ENCODE results near the gene DTX4. TPM values are rescaled to one million over a fixed set of nuclear protein-coding genes. Genes with fewer than 3 reads are reported as not detected.

DTX4 gene
- total RNA-seq, 2 experiments from 2014 or later: 0.12 to 0.28 TPM

- ATAC-seq (no peak), DNase-seq (no peak)
- Mint-ChIP-seq H3K27me3 (no peaks in the 10 kb centered on the region), H3K36me3 (no peaks in the 10 kb centered on the region), H3K4me1 (peaks cover 5% of the 10 kb centered on the region), H3K27ac (no peak overlapping the region), H3K9me3 (ENCODE audit: low read depth) (no peaks in the 10 kb centered on the region), H3K4me3 (no peak overlapping the region)
- CTCF ChIA-PET: interaction anchor here (0.6 to 5.6 kb wide), 5 partner anchors 11 to 967 kb away, joined by 3 to 35 read pairs (median 6); partner anchors contain the start of gene DTX4
Observed at GRCh38 chr11:59201353-59201752, 29.4 kb downstream of the DTX4 start.

- no peak overlapping the region for H3K27ac Mint-ChIP-seq
- H3K9me3 Mint-ChIP-seq (ENCODE audit: low read depth): no peaks in the 10 kb centered on the region
- no peak overlapping the region for H3K4me3 Mint-ChIP-seq
- CTCF ChIA-PET: interaction anchor here (4.8 to 5.6 kb wide), 2 partner anchors 19 to 34 kb away, joined by 28 to 35 read pairs; partner anchors contain the start of gene DTX4
- H3K27me3 Mint-ChIP-seq: peaks cover 26% of the 10 kb centered on the region
- H3K36me3 Mint-ChIP-seq: no peaks in the 10 kb centered on the region
- no peak for DNase-seq
- H3K4me1 Mint-ChIP-seq: peaks cover 14% of the 10 kb centered on the region
- no peak for ATAC-seq
Observed at GRCh38 chr11:59204746-59205145, 32.8 kb downstream of the DTX4 start.

GRCh38 chr11:59205648-59206047 lies 33.7 kb downstream of the DTX4 start:
- Mint-ChIP-seq H3K36me3 (no peaks in the 10 kb centered on the region), H3K9me3 (ENCODE audit: low read depth) (no peaks in the 10 kb centered on the region), H3K27me3 (peaks cover 31% of the 10 kb centered on the region), H3K27ac (no peak overlapping the region), H3K4me3 (no peak overlapping the region), H3K4me1 (peaks cover 8% of the 10 kb centered on the region)
- CTCF ChIA-PET: interaction anchor here (0.9 to 5.6 kb wide), 3 partner anchors 13 to 34 kb away, joined by 3 to 35 read pairs (median 24); partner anchors contain the start of gene DTX4
- no peak for DNase-seq
- ATAC-seq: no peak

GRCh38 chr11:59206635-59207034 lies 34.7 kb downstream of the DTX4 start:
- no peak overlapping the region for H3K4me3 Mint-ChIP-seq
- H3K4me1 Mint-ChIP-seq: peaks cover 8% of the 10 kb centered on the region
- CTCF ChIA-PET: interaction anchor here (0.8 to 2.9 kb wide), 4 partner anchors 14 to 35 kb away, joined by 3 to 24 read pairs (median 4); partner anchors contain the start of gene DTX4
- H3K27ac Mint-ChIP-seq: no peak overlapping the region
- H3K27me3 Mint-ChIP-seq: peaks cover 31% of the 10 kb centered on the region
- DNase-seq (no peak), ATAC-seq (no peak)
- H3K9me3 Mint-ChIP-seq (ENCODE audit: low read depth): no peaks in the 10 kb centered on the region
- no peaks in the 10 kb centered on the region for H3K36me3 Mint-ChIP-seq

- H3K4me3 Mint-ChIP-seq: no peak overlapping the region
Observed at GRCh38 chr11:59207988-59208451, 36.1 kb downstream of the DTX4 start.

GRCh38 chr11:59208956-59209355 lies 37.0 kb downstream of the DTX4 start:
- H3K27me3 Mint-ChIP-seq: peaks cover 31% of the 10 kb centered on the region
- CTCF ChIA-PET: interaction anchor here (0.8 to 1.5 kb wide), 2 partner anchors 14 to 37 kb away, joined by 3 to 6 read pairs; partner anchors contain the start of gene DTX4
- H3K36me3 Mint-ChIP-seq: no peaks in the 10 kb centered on the region
- DNase-seq (no peak), ATAC-seq (no peak)
- H3K27ac Mint-ChIP-seq: no peak overlapping the region
- H3K4me1 Mint-ChIP-seq: peaks cover 8% of the 10 kb centered on the region
- H3K4me3 Mint-ChIP-seq: no peak overlapping the region
- H3K9me3 Mint-ChIP-seq (ENCODE audit: low read depth): no peaks in the 10 kb centered on the region

More at GRCh38 chr11:59207988-59208451, 36.1 kb downstream of the DTX4 start:
- ATAC-seq (peak; percentile 57), DNase-seq (peak; percentile 42)
- Mint-ChIP-seq H3K27ac (no peak overlapping the region), H3K36me3 (no peaks in the 10 kb centered on the region), H3K27me3 (peaks cover 31% of the 10 kb centered on the region), H3K4me1 (peaks cover 8% of the 10 kb centered on the region), H3K9me3 (ENCODE audit: low read depth) (no peaks in the 10 kb centered on the region)
- CTCF ChIA-PET: interaction anchor here (1.5 to 2.9 kb wide), 3 partner anchors 22 to 37 kb away, joined by 4 to 24 read pairs (median 6); partner anchors contain the start of gene DTX4

GRCh38 chr11:59212222-59212621 lies 40.3 kb downstream of the DTX4 start:
- DNase-seq (no peak), ATAC-seq (no peak)
- no peak overlapping the region for H3K27ac Mint-ChIP-seq
- H3K27me3 Mint-ChIP-seq: peaks cover 29% of the 10 kb centered on the region
- no peak overlapping the region for H3K4me3 Mint-ChIP-seq
- peaks cover 15% of the 10 kb centered on the region for H3K4me1 Mint-ChIP-seq
- no peaks in the 10 kb centered on the region for H3K9me3 Mint-ChIP-seq (ENCODE audit: low read depth)
- no peaks in the 10 kb centered on the region for H3K36me3 Mint-ChIP-seq
- CTCF ChIA-PET: interaction anchor here (1.0 kb wide), 1 partner anchor 9 kb away, joined by 3 read pairs; no protein-coding TSS in a partner anchor

- H3K9me3 Mint-ChIP-seq (ENCODE audit: low read depth): no peaks in the 10 kb centered on the region
- peaks cover 9% of the 10 kb centered on the region for H3K4me1 Mint-ChIP-seq
- no peaks in the 10 kb centered on the region for H3K36me3 Mint-ChIP-seq
- peaks cover 26% of the 10 kb centered on the region for H3K27me3 Mint-ChIP-seq
- ATAC-seq: no peak
- no peak for DNase-seq
- H3K4me3 Mint-ChIP-seq: no peak within 1 kb of the TSS
- H3K27ac Mint-ChIP-seq: no peak within 1 kb of the TSS
- CTCF ChIA-PET: interaction anchor here (0.9 to 1.0 kb wide), 2 partner anchors 10 to 42 kb away, joined by 3 to 6 read pairs; partner anchors contain the start of gene DTX4
Observed at GRCh38 chr11:59212744-59213631, 41.1 kb downstream of the DTX4 start, which contains the start of gene MPEG1. MPEG1 (minus strand) TSS chr11:59212927; CDS start chr11:59212865, 62 bp downstream.

GRCh38 chr11:59214141-59214893 lies 42.4 kb downstream of the DTX4 start:
- ATAC-seq (no peak), DNase-seq (no peak)
- Mint-ChIP-seq H3K27ac (no peak overlapping the region), H3K27me3 (peaks cover 18% of the 10 kb centered on the region), H3K4me3 (no peak overlapping the region), H3K36me3 (no peaks in the 10 kb centered on the region), H3K9me3 (ENCODE audit: low read depth) (no peaks in the 10 kb centered on the region), H3K4me1 (peaks cover 6% of the 10 kb centered on the region)
- CTCF ChIA-PET: interaction anchor here (1.4 kb wide), 1 partner anchor 43 kb away, joined by 5 read pairs; the partner anchor contains the start of gene DTX4

GRCh38 chr11:59216641-59217564 lies 45.0 kb downstream of the DTX4 start:
- H3K9me3 Mint-ChIP-seq (ENCODE audit: low read depth): no peaks in the 10 kb centered on the region
- DNase-seq: no peak
- H3K27me3 Mint-ChIP-seq: peaks cover 14% of the 10 kb centered on the region
- CTCF ChIA-PET: interaction anchor here (0.7 to 1.1 kb wide), 2 partner anchors 45 to 452 kb away, joined by 3 read pairs; partner anchors contain the start of gene DTX4
- H3K27ac Mint-ChIP-seq: no peak overlapping the region
- no peak overlapping the region for H3K4me3 Mint-ChIP-seq
- peaks cover 6% of the 10 kb centered on the region for H3K4me1 Mint-ChIP-seq
- H3K36me3 Mint-ChIP-seq: no peaks in the 10 kb centered on the region
- ATAC-seq: peak; percentile 20

- H3K9me3 Mint-ChIP-seq (ENCODE audit: low read depth): no peaks in the 10 kb centered on the region
- CTCF ChIA-PET: interaction anchor here (2.7 kb wide), 1 partner anchor 47 kb away, joined by 7 read pairs; the partner anchor contains the start of gene DTX4
- DNase-seq: no peak
- H3K4me3 Mint-ChIP-seq: no peak overlapping the region
- peaks cover 14% of the 10 kb centered on the region for H3K27me3 Mint-ChIP-seq
- peaks cover 6% of the 10 kb centered on the region for H3K4me1 Mint-ChIP-seq
- ATAC-seq: no peak
- no peaks in the 10 kb centered on the region for H3K36me3 Mint-ChIP-seq
- H3K27ac Mint-ChIP-seq: no peak overlapping the region
Observed at GRCh38 chr11:59218319-59218718, 46.4 kb downstream of the DTX4 start.

GRCh38 chr11:59218893-59219292 lies 47.0 kb downstream of the DTX4 start:
- Mint-ChIP-seq H3K4me1 (peaks cover 6% of the 10 kb centered on the region), H3K9me3 (ENCODE audit: low read depth) (no peaks in the 10 kb centered on the region), H3K27me3 (peaks cover 14% of the 10 kb centered on the region), H3K4me3 (no peak overlapping the region), H3K36me3 (no peaks in the 10 kb centered on the region), H3K27ac (no peak overlapping the region)
- CTCF ChIA-PET: interaction anchor here (2.7 kb wide), 1 partner anchor 47 kb away, joined by 7 read pairs; the partner anchor contains the start of gene DTX4
- ATAC-seq: no peak
- DNase-seq: no peak

All from activated CD8-positive, alpha-beta memory T cell treated with anti-CD3 and anti-CD28 coated beads, Interleukin-2, amount 10 ng/mL, durations not matched to agents 7 days and 5 days (primary cell).